ENCODE results near the gene RAB34.

DNA sequence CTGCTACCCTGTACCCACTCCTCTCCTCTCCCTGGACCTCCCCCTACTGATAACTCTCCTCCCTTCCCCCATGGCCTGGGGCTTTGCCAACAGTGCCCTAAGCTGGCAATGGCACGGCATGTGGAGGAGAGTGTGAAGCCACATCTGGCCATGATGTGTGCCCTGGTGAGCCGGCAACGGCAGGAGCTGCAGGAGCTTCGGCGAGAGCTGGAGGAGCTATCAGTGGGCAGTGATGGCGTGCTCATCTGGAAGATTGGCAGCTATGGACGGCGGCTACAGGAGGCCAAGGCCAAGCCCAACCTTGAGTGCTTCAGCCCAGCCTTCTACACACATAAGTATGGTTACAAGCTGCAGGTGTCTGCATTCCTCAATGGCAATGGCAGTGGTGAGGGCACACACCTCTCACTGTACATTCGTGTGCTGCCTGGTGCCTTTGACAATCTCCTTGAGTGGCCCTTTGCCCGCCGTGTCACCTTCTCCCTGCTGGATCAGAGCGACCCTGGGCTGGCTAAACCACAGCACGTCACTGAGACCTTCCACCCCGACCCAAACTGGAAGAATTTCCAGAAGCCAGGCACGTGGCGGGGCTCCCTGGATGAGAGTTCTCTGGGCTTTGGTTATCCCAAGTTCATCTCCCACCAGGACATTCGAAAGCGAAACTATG lies 31.3 kb upstream of the RAB34 start:
- TF ChIP-seq POLR2AphosphoS5 (IDR thresholded peaks at IDR 0.05): no peak
- no peak for TF ChIP-seq EP300 (IDR thresholded peaks at IDR 0.05)
- TF ChIP-seq, protein P1, sequence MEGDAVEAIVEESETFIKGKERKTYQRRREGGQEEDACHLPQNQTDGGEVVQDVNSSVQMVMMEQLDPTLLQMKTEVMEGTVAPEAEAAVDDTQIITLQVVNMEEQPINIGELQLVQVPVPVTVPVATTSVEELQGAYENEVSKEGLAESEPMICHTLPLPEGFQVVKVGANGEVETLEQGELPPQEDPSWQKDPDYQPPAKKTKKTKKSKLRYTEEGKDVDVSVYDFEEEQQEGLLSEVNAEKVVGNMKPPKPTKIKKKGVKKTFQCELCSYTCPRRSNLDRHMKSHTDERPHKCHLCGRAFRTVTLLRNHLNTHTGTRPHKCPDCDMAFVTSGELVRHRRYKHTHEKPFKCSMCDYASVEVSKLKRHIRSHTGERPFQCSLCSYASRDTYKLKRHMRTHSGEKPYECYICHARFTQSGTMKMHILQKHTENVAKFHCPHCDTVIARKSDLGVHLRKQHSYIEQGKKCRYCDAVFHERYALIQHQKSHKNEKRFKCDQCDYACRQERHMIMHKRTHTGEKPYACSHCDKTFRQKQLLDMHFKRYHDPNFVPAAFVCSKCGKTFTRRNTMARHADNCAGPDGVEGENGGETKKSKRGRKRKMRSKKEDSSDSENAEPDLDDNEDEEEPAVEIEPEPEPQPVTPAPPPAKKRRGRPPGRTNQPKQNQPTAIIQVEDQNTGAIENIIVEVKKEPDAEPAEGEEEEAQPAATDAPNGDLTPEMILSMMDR (IDR thresholded peaks at IDR 0.05): no peak
- TF ChIP-seq POLR2A (IDR thresholded peaks at IDR 0.05): no peak

Measured in sigmoid colon (tissue), 4 donors.